DND-41 (cell line): ENCODE measurements around the gene BCL2L11.

ENCODE experiments used
- ATAC-seq: fragments of 200-7000 bp; cut with Tn5 transposase; 3 replicates; pipeline ENCODE4 v1.9.1; 2021; ENCODE audit warnings: low read depth; ENCODE audit not compliant: insufficient read depth
- DNase-seq: peaks from one replicate; pipeline ENCODE4 v3.0.0-alpha.2; 2020
- H2AFZ ChIP-seq: 2 replicates; pipeline ENCODE4 v1.6.0; 2012; ENCODE audit warnings: low read depth, low read length
- H3K27ac ChIP-seq: 2 replicates; pipeline ENCODE4 v1.5.1; 2012; ENCODE audit warnings: low read length, inconsistent platforms
- H3K27me3 ChIP-seq: fragments of 200-600 bp; sonication (generic); 2 replicates; pipeline ENCODE4 v1.6.0; 2012; ENCODE audit warnings: low read length, mild to moderate bottlenecking, inconsistent platforms; ENCODE audit not compliant: insufficient read depth, poor library complexity
- H3K36me3 ChIP-seq: 2 replicates; pipeline ENCODE4 v1.5.1; 2012; ENCODE audit warnings: low read length, inconsistent platforms; ENCODE audit not compliant: insufficient read depth
- H3K4me1 ChIP-seq: 2 replicates; pipeline ENCODE4 v1.5.1; 2012; ENCODE audit warnings: mild to moderate bottlenecking, low read length; ENCODE audit not compliant: insufficient read depth
- H3K4me2 ChIP-seq: 2 replicates; pipeline ENCODE4 v1.6.0; 2012; ENCODE audit warnings: mild to moderate bottlenecking, moderate library complexity, low read length, inconsistent platforms; ENCODE audit not compliant: insufficient read depth
- H3K4me3 ChIP-seq, 2 experiments: fragments of 200-600 bp in 1 of 2; shearing (Covaris generic) in 1 of 2; 2 replicates each; pipeline ENCODE4 v1.5.1; 2012 to 2016; ENCODE audit warnings: inconsistent platforms in 2 of 2, low read length in 2 of 2, mild to moderate bottlenecking in 2 of 2, low read depth in 1 of 2, moderate library complexity in 1 of 2
- H3K79me2 ChIP-seq: 2 replicates; pipeline ENCODE4 v1.6.0; 2012; ENCODE audit warnings: low read length, inconsistent platforms; ENCODE audit not compliant: insufficient read depth
- H3K9ac ChIP-seq: 2 replicates; pipeline ENCODE4 v1.6.0; 2012; ENCODE audit warnings: low read depth, mild to moderate bottlenecking, inconsistent platforms, low read length, moderate library complexity
- H3K9me3 ChIP-seq: 2 replicates; pipeline ENCODE4 v1.5.1; 2012; ENCODE audit warnings: low read length, moderate library complexity, mild to moderate bottlenecking, inconsistent platforms; ENCODE audit not compliant: insufficient read depth, severe bottlenecking
- H4K20me1 ChIP-seq: 2 replicates; pipeline ENCODE4 v1.6.0; 2012; ENCODE audit warnings: low read length; ENCODE audit not compliant: insufficient read depth
- CTCF ChIP-seq: IDR thresholded peaks from 2 replicates; pipeline ENCODE4 v1.5.1; 2012; ENCODE audit warnings: borderline replicate concordance, low read length, moderate library complexity, mild to moderate bottlenecking; ENCODE audit not compliant: poor library complexity, severe bottlenecking; ENCODE audit errors: extremely low read depth
- EZH2 ChIP-seq: IDR thresholded peaks from 3 replicates; pipeline ENCODE4 v1.6.1; 2012; ENCODE audit warnings: borderline replicate concordance, low read depth, mild to moderate bottlenecking, moderate library complexity, low read length, inconsistent platforms; ENCODE audit not compliant: severe bottlenecking

BCL2L11 gene

DNA sequence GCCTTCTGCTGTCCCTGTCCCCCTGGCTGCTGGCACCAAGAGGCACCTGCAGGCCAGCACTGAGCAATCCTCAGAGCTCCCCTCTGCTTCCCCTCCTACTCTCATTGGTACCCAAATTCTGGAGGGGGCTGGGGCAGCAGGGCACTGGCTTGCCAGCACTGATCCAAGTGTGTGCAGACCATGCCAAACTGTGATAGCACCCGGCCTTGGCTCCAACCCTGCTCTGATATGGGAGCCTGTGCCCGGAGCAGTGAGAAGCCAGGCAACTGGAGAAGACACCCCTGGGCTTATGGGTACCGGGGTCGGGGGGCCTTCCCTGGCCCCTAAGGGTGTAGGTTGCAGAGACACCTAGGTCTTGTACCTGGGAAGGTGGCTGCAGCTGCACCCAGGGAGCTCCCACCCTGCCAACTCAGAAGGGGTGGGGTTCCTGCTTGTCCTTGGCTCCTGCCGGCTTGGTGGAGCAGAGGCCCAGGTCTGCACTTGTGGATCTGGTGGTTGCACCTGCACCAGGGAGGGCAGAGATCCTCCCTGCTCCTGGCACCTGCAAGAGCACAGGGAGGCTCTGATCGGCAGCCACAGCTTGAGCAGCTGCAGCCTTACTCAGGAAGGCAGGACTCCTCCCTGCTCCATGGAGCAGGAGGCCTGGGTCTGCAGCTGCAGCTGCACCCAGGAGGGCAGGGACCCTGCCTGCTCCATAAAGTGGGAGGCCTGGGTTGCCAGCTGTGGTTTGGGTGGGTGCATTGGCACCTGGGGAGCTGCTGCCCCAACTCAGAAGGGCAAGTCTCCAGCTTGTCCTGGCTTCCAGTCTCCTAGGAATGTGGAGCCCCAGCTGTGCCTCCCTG lies 96.3 kb downstream of the BCL2L11 start:
- peak; percentile 54; the same call in 2 of the 3 replicates for ATAC-seq
- no peak overlapping the region for H3K4me3 ChIP-seq
- peaks cover 3% of the 10 kb centered on the region; the same call in 1 of the 2 replicates for H3K36me3 ChIP-seq
- H3K27ac ChIP-seq = no peak overlapping the region
- TF ChIP-seq CTCF (no peak), EZH2 (no peak)
- no peak overlapping the region for H2AFZ ChIP-seq
- no peaks in the 10 kb centered on the region for H3K79me2 ChIP-seq
- peaks cover 43% of the 10 kb centered on the region for H3K9me3 ChIP-seq
- peak; percentile 22 for DNase-seq
- no peak overlapping the region for H3K9ac ChIP-seq
- no peaks in the 10 kb centered on the region for H3K27me3 ChIP-seq
- H3K4me2 ChIP-seq = no peak overlapping the region
- no peaks in the 10 kb centered on the region for H4K20me1 ChIP-seq
- H3K4me1 ChIP-seq = no peaks in the 10 kb centered on the region
